H1 (cell line): ENCODE data around the gene C22orf23. TPM values are rescaled to one million over a fixed set of nuclear protein-coding genes. Genes with fewer than 3 reads are reported as not detected.

Source experiments
- CTCF ChIA-PET: fragments of 300-600 bp; sonication (Branson Sonifier 250); formaldehyde crosslinking; loops from one replicate; lab custom pipeline; 2021; ENCODE audit not compliant: partially characterized antibody; lab: Charles Lee
- POLR2A ChIA-PET: fragments of 300-600 bp; sonication (Branson Sonifier 250); formaldehyde crosslinking; loops from one replicate; lab custom pipeline; 2021; ENCODE audit warnings: inconsistent platforms; ENCODE audit not compliant: partially characterized antibody; lab: Charles Lee
- DNase-seq, 2 experiments: peaks; one replicate each; pipeline versions ENCODE4 v3.0.0 to v3.0.0-alpha.2; 2010 to 2022; ENCODE audit warnings: low spot score in 2 of 2, low read depth in 1 of 2, mixed read lengths in 1 of 2
- FAIRE-seq: peaks from 2 replicates; lab custom pipeline; 2011; peaks lifted over from hg19 to GRCh38; lab: Jason Lieb, UNC
- H2AFZ ChIP-seq: 2 replicates; pipeline ENCODE4 v1.8.1; 2012; ENCODE audit warnings: low read length, inconsistent platforms
- H2AK5ac ChIP-seq: 2 replicates; pipeline ENCODE4 v1.6.1; 2013; ENCODE audit warnings: low read depth, low read length
- H2BK120ac ChIP-seq: replicated peaks from 2 replicates; pipeline ENCODE3; 2013; ENCODE audit warnings: low read depth, low read length, inconsistent platforms
- H2BK12ac ChIP-seq: 2 replicates; pipeline ENCODE4 v1.6.1; 2013; ENCODE audit warnings: low read depth, low read length
- H2BK15ac ChIP-seq: 2 replicates; pipeline ENCODE4 v1.6.1; 2013; ENCODE audit warnings: low read length
- H2BK20ac ChIP-seq: 2 replicates; pipeline ENCODE4 v1.6.1; 2013; ENCODE audit warnings: low read length
- H2BK5ac ChIP-seq: 2 replicates; pipeline ENCODE4 v1.6.1; 2013; ENCODE audit warnings: low read depth, low read length
- H3K14ac ChIP-seq: 2 replicates; pipeline ENCODE4 v1.6.1; 2013; ENCODE audit warnings: inconsistent platforms; ENCODE audit not compliant: insufficient read length
- H3K18ac ChIP-seq: 2 replicates; pipeline ENCODE4 v1.6.1; 2013; ENCODE audit warnings: low read length; ENCODE audit errors: extremely low read depth
- H3K23ac ChIP-seq: 2 replicates; pipeline ENCODE4 v1.6.1; 2013; ENCODE audit warnings: inconsistent platforms; ENCODE audit not compliant: insufficient read length
- H3K23me2 ChIP-seq: 2 replicates; pipeline ENCODE4 v1.6.1; 2013; ENCODE audit warnings: low read depth, low read length
- H3K27ac ChIP-seq: 2 replicates; pipeline ENCODE4 v1.6.1; 2011; ENCODE audit warnings: low read depth, low read length, inconsistent platforms
- H3K27me3 ChIP-seq, 4 experiments: replicated peaks in 1 of 4; 1 replicate in 1 of 4; 2 replicates in 3 of 4; pipeline versions ENCODE4 v1.6.1 to v1.8.1; 2011 to 2013; ENCODE audit warnings: low read length in 3 of 4, mild to moderate bottlenecking in 3 of 4, inconsistent platforms in 2 of 4, mixed read lengths in 2 of 4, moderate library complexity in 1 of 4; ENCODE audit not compliant: control insufficient read depth in 3 of 4, insufficient read depth in 3 of 4; ENCODE audit errors: extremely low read depth in 1 of 4
- H3K36me3 ChIP-seq, 4 experiments: 2 replicates each; pipeline versions ENCODE4 v1.6.1 to v1.8.1; 2011 to 2013; ENCODE audit warnings: mild to moderate bottlenecking in 4 of 4, low read length in 3 of 4, moderate library complexity in 2 of 4, control low read depth in 1 of 4, inconsistent platforms in 1 of 4; ENCODE audit not compliant: insufficient read depth in 4 of 4, control insufficient read depth in 2 of 4
- H3K4ac ChIP-seq: replicated peaks from 2 replicates; pipeline ENCODE3; 2013; ENCODE audit warnings: low read length, low read depth, mixed read lengths, inconsistent platforms; ENCODE audit not compliant: insufficient read length
- H3K4me1 ChIP-seq, 4 experiments: replicated peaks in 1 of 4; 1 replicate in 1 of 4; 2 replicates in 3 of 4; pipeline versions ENCODE4 v1.6.1 to v1.8.1; 2011 to 2013; ENCODE audit warnings: low read length in 3 of 4, inconsistent platforms in 2 of 4, mixed read lengths in 1 of 4; ENCODE audit not compliant: insufficient read depth in 4 of 4, control insufficient read depth in 3 of 4
- H3K4me2 ChIP-seq, 2 experiments: 2 replicates each; pipeline versions ENCODE4 v1.6.1 to v1.8.1; 2011 to 2013; ENCODE audit warnings: low read depth in 2 of 2, low read length in 2 of 2, control low read depth in 1 of 2, inconsistent platforms in 1 of 2, mild to moderate bottlenecking in 1 of 2; ENCODE audit not compliant: insufficient read depth in 1 of 2
- H3K4me3 ChIP-seq, 4 experiments: fragments of 200-600, 300-600 bp in 1 of 4; sonication (generic), shearing (Covaris generic), sonication (Bioruptor Twin) in 1 of 4; 2 replicates each; pipeline versions ENCODE4 v1.5.1 to v1.8.1; 2011 to 2016; ENCODE audit warnings: low read length in 4 of 4, low read depth in 3 of 4, control low read depth in 2 of 4, inconsistent platforms in 2 of 4, mild to moderate bottlenecking in 2 of 4, mixed read lengths in 1 of 4, moderate library complexity in 1 of 4; ENCODE audit not compliant: insufficient read depth in 2 of 4; ENCODE audit errors: extremely low read depth in 1 of 4
- H3K56ac ChIP-seq: replicated peaks from 2 replicates; pipeline ENCODE3; 2013; ENCODE audit warnings: low read depth, mild to moderate bottlenecking, mixed read lengths, low read length, inconsistent platforms; ENCODE audit not compliant: insufficient read length
- H3K79me1 ChIP-seq: 2 replicates; pipeline ENCODE4 v1.6.1; 2013; ENCODE audit warnings: low read depth, low read length, control low read depth
- H3K79me2 ChIP-seq, 2 experiments: 2 replicates each; pipeline versions ENCODE4 v1.6.1 to v1.8.1; 2012 to 2013; ENCODE audit warnings: low read length in 2 of 2, mild to moderate bottlenecking in 2 of 2, inconsistent platforms in 1 of 2; ENCODE audit not compliant: insufficient read depth in 2 of 2, control insufficient read depth in 1 of 2
- H3K9ac ChIP-seq, 4 experiments: replicated peaks in 1 of 4; 1 replicate in 1 of 4; 2 replicates in 3 of 4; pipeline versions ENCODE4 v1.6.1 to v1.8.1; 2011 to 2013; ENCODE audit warnings: low read depth in 3 of 4, low read length in 3 of 4, control low read depth in 2 of 4, mild to moderate bottlenecking in 2 of 4, moderate library complexity in 2 of 4, inconsistent platforms in 1 of 4; ENCODE audit errors: extremely low read depth in 1 of 4
- H3K9me3 ChIP-seq, 2 experiments: 2 replicates each; pipeline versions ENCODE4 v1.6.1 to v1.8.1; 2012 to 2013; ENCODE audit warnings: mild to moderate bottlenecking in 2 of 2, moderate library complexity in 2 of 2, control low read depth in 1 of 2, inconsistent platforms in 1 of 2, low read depth in 1 of 2, low read length in 1 of 2, mixed read lengths in 1 of 2; ENCODE audit not compliant: insufficient read depth in 2 of 2
- H4K20me1 ChIP-seq, 2 experiments: replicated peaks in 1 of 2; 2 replicates each; pipeline versions ENCODE3 to v1.8.1; 2011 to 2013; ENCODE audit warnings: inconsistent platforms in 2 of 2, low read length in 2 of 2, mild to moderate bottlenecking in 1 of 2; ENCODE audit not compliant: insufficient read depth in 2 of 2, control insufficient read depth in 1 of 2
- H4K5ac ChIP-seq: 2 replicates; pipeline ENCODE4 v1.6.1; 2013; ENCODE audit warnings: low read length, low read depth, mixed read lengths, inconsistent platforms; ENCODE audit not compliant: insufficient read length
- H4K8ac ChIP-seq: 2 replicates; pipeline ENCODE4 v1.8.0; 2013; ENCODE audit warnings: mild to moderate bottlenecking, moderate library complexity, low read length, inconsistent platforms; ENCODE audit not compliant: insufficient read depth; ENCODE audit errors: extremely low read depth
- H4K91ac ChIP-seq: replicated peaks from 2 replicates; pipeline ENCODE3; 2013; ENCODE audit warnings: low read length, mixed read lengths, inconsistent platforms; ENCODE audit not compliant: insufficient read length
- GABPA ChIP-seq: IDR thresholded peaks from 2 replicates; pipeline ENCODE4 v1.6.1; 2011; ENCODE audit warnings: mild to moderate bottlenecking, low read length, moderate library complexity, borderline replicate concordance; ENCODE audit not compliant: insufficient read depth
- HDAC6 ChIP-seq: IDR thresholded peaks from one replicate; pipeline ENCODE4 v1.7.1; 2012; ENCODE audit warnings: low read depth, mild to moderate bottlenecking, inconsistent platforms, low read length, moderate library complexity
- KDM1A ChIP-seq: fragments of 200-600, 300-600 bp; sonication (generic); IDR thresholded peaks from 2 replicates; pipeline ENCODE4 v1.7.1; 2016; ENCODE audit warnings: mild to moderate bottlenecking, low read length, borderline replicate concordance
- KDM4A ChIP-seq: IDR thresholded peaks from one replicate; pipeline ENCODE4 v1.7.1; 2012; ENCODE audit warnings: low read depth, mild to moderate bottlenecking, moderate library complexity, low read length, inconsistent platforms; ENCODE audit not compliant: severe bottlenecking
- POLR2A ChIP-seq, 2 experiments: IDR thresholded peaks; 1 replicate in 1 of 2; 2 replicates in 1 of 2; pipeline ENCODE4 v1.6.1; 2011; ENCODE audit warnings: low read depth in 2 of 2, low read length in 2 of 2, mild to moderate bottlenecking in 2 of 2; ENCODE audit errors: control extremely low read depth in 1 of 2
- SIRT6 ChIP-seq: IDR thresholded peaks from one replicate; pipeline ENCODE4 v1.7.1; 2012; ENCODE audit warnings: low read length, inconsistent platforms
- SP1 ChIP-seq: IDR thresholded peaks from 2 replicates; pipeline ENCODE4 v1.6.1; 2011; ENCODE audit warnings: low read depth, low read length
- SP2 ChIP-seq: IDR thresholded peaks from 2 replicates; pipeline ENCODE4 v1.6.1; 2012; ENCODE audit warnings: mild to moderate bottlenecking, low read length, inconsistent platforms
- SRF ChIP-seq: IDR thresholded peaks from 2 replicates; pipeline ENCODE4 v1.6.1; 2011; ENCODE audit warnings: mild to moderate bottlenecking, low read depth, low read length, moderate library complexity
- TAF1 ChIP-seq: IDR thresholded peaks from 2 replicates; pipeline ENCODE4 v1.6.1; 2011; ENCODE audit warnings: mild to moderate bottlenecking, low read depth, low read length
- TCF12 ChIP-seq: IDR thresholded peaks from 2 replicates; pipeline ENCODE4 v1.6.1; 2011; ENCODE audit warnings: low read depth, mild to moderate bottlenecking, low read length
- WGBS, 2 experiments: shearing (Covaris generic) in 1 of 2; methylation state at CpG; one replicate each; pipeline versions ENCODE4 v1.1.6 to v1.1.7; 2013 to 2015; ENCODE audit warnings: low lambda C conversion rate in 2 of 2, mixed read lengths in 2 of 2, inconsistent platforms in 1 of 2, low coverage in 1 of 2, missing lambda C conversion rate in 1 of 2; ENCODE audit not compliant: insufficient replicate concordance in 2 of 2, insufficient coverage in 1 of 2, insufficient read length in 1 of 2; ENCODE audit errors: extremely low coverage in 1 of 2, missing lambda C conversion rate in 1 of 2; 5-methylcytosine and 5-hydroxymethylcytosine counted together
- polyA plus RNA-seq, 7 experiments: library from polyadenylated mRNA; depleted of rRNA in 3 of 7; stranded (reverse) in 5 of 7; unstranded in 2 of 7; fragments of >200 nt in 5 of 7; fragments of 200-250 nt in 2 of 7; gene quantifications; 1 replicate in 5 of 7; 2 replicates in 1 of 7; 4 replicates in 1 of 7; pipeline versions ENCODE4 v1.2.1 to v1.2.3, GENCODE V29; 2011 to 2013; ENCODE audit warnings: missing spikeins in 2 of 7, mixed read lengths in 2 of 7
- total RNA-seq: library from RNA; stranded (reverse); fragmentation: NEBNext Ultra II Directional; extraction: Animal tissue kit (Norgen Biotek cat#: 25700); gene quantifications from 2 replicates; pipeline ENCODE4 v1.2.1, GENCODE V29; 2021
- TF ChIP-seq, protein P1 (sequence below): IDR thresholded peaks from 2 replicates; pipeline ENCODE4 v1.6.1; 2012; ENCODE audit warnings: low read length, inconsistent platforms
- TF ChIP-seq, protein P2 (sequence below): IDR thresholded peaks from 2 replicates; pipeline ENCODE4 v1.6.1; 2012; ENCODE audit warnings: inconsistent platforms

Gene C22orf23
- total and polyA plus RNA-seq, 2 of the 8 experiments (the other 6 are each of a cell fraction or from before 2014, with no cell fraction given): 0.50 to 0.54 TPM

DNA sequence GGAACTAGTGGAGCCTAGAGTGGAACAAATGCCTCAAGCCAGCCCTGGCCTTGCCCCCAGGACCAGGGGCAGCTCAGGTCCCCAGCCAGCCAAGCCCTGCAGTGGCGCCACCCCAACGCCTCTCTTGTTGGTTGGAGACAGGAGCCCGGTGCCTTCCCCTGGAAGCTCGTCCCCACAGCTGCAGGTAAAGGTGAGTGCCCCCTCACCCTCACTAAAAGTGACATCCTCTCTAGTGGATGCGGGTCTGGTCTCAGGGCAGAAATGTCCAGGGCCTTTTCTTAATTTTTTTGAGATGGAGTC lies 25.8 kb downstream of the C22orf23 start:
- CTCF ChIA-PET: interaction anchor here (0.6 to 10.4 kb wide), 9 partner anchors 10 to 228 kb away, joined by 3 to 158 read pairs (median 5); partner anchors contain the start of gene MICALL1
- Histone ChIP-seq H3K9me3 (no peaks in the 10 kb centered on the region), H3K79me1 (no peaks in the 10 kb centered on the region), H3K14ac (no peak overlapping the region), H3K4me2 (no peak overlapping the region), H4K20me1 (peaks cover 0 to 4% of the 10 kb centered on the region in 2 experiments), H2AK5ac (no peak overlapping the region), H2BK15ac (no peak overlapping the region), H3K23ac (no peak overlapping the region), H2BK20ac (no peak overlapping the region), H3K18ac (no peak overlapping the region), H3K4me3 (no peak overlapping the region), H3K9ac (no peak overlapping the region), H3K27ac (no peak overlapping the region), H3K36me3 (peaks cover 3 to 17% (median 10%) of the 10 kb centered on the region in 4 experiments; a peak in 7 of 8 replicates), H3K4ac (no peak overlapping the region), H4K8ac (no peak overlapping the region), H3K56ac (no peak overlapping the region), H3K27me3 (no peaks in the 10 kb centered on the region), H2BK5ac (no peak overlapping the region), H2BK12ac (no peak overlapping the region), H2AFZ (no peak overlapping the region), H4K5ac (no peak overlapping the region), H3K23me2 (no peaks in the 10 kb centered on the region), H3K79me2 (no peaks in the 10 kb centered on the region), H3K4me1 (no peaks in the 10 kb centered on the region), H2BK120ac (no peak overlapping the region), H4K91ac (no peak overlapping the region)
- FAIRE-seq (no peak), DNase-seq (no peak)
- POLR2A ChIA-PET: interaction anchor here (0.6 to 2.6 kb wide), 6 partner anchors 16 to 67 kb away, joined by 3 to 8 read pairs (median 3); partner anchors contain the start of gene MICALL1
- WGBS, 2 experiments: 93% methylated on average over 5 of the region's 5 CpGs; no CpG with 5 or more reads in 1 of the 2 experiments
- TF ChIP-seq SP2 (no peak), HDAC6 (no peak), TCF12 (no peak), KDM4A (no peak), KDM1A (no peak), SP1 (no peak), SIRT6 (no peak), SRF (no peak), POLR2A (IDR thresholded peaks at IDR 0.05; ENCODE audit: control extremely low read depth in 1 of 2, low read depth in 2 of 2, low read length in 2 of 2) (no peak), TAF1 (no peak), GABPA (no peak)
- TF ChIP-seq, protein P1, sequence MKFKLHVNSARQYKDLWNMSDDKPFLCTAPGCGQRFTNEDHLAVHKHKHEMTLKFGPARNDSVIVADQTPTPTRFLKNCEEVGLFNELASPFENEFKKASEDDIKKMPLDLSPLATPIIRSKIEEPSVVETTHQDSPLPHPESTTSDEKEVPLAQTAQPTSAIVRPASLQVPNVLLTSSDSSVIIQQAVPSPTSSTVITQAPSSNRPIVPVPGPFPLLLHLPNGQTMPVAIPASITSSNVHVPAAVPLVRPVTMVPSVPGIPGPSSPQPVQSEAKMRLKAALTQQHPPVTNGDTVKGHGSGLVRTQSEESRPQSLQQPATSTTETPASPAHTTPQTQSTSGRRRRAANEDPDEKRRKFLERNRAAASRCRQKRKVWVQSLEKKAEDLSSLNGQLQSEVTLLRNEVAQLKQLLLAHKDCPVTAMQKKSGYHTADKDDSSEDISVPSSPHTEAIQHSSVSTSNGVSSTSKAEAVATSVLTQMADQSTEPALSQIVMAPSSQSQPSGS: no peak
- TF ChIP-seq, protein P2, sequence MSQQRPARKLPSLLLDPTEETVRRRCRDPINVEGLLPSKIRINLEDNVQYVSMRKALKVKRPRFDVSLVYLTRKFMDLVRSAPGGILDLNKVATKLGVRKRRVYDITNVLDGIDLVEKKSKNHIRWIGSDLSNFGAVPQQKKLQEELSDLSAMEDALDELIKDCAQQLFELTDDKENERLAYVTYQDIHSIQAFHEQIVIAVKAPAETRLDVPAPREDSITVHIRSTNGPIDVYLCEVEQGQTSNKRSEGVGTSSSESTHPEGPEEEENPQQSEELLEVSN: no peak
